GM21825 (cell line): ENCODE measurements around the gene CEND1.

ENCODE experiments used
- ATAC-seq: cut with Tn5 transposase; IDR thresholded peaks from one replicate; pipeline ENCODE4 v1.9.1; 2021; ENCODE audit warnings: mild to moderate bottlenecking, moderate library complexity; ENCODE audit not compliant: unreplicated experiment

CEND1 gene

DNA sequence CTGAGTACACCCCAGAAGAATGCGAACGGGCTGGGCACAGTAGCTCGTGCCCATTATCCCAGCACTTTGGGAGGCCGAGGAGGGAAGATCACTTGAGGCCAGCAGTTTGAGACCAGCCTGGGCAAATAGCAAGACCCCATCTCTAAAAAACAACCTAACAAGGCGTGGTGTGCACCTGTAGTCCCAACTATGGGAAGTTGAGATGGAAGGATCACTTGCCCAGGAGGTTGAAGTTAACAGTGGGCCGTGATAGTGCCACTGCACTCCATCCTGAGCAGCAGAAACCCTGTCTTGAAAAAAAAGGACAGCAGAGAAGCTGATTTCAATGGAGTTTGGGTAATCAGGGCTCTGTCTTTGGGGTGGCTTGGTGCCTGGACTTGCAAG is 23.2 kb upstream of the CEND1 start:
- no peak for ATAC-seq

DNA sequence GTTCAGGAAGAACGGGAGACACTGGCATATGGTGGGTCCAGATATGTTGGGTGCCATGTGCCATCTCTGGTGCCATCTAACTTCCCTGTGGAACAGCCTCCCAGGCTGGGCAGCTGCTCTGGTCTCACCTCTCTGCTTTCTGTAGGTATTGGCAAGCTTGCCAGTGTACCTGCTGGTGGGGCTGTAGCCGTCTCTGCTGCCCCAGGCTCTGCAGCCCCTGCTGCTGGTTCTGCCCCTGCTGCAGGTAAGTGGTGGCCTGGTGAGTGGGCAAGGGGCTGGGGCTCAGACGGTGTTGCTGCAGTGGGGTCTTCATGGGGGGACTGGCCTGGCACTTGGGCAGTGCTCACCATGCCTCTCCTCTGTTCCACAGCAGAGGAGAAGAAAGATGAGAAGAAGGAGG is 22.5 kb upstream of the CEND1 start:
- no peak for ATAC-seq

DNA sequence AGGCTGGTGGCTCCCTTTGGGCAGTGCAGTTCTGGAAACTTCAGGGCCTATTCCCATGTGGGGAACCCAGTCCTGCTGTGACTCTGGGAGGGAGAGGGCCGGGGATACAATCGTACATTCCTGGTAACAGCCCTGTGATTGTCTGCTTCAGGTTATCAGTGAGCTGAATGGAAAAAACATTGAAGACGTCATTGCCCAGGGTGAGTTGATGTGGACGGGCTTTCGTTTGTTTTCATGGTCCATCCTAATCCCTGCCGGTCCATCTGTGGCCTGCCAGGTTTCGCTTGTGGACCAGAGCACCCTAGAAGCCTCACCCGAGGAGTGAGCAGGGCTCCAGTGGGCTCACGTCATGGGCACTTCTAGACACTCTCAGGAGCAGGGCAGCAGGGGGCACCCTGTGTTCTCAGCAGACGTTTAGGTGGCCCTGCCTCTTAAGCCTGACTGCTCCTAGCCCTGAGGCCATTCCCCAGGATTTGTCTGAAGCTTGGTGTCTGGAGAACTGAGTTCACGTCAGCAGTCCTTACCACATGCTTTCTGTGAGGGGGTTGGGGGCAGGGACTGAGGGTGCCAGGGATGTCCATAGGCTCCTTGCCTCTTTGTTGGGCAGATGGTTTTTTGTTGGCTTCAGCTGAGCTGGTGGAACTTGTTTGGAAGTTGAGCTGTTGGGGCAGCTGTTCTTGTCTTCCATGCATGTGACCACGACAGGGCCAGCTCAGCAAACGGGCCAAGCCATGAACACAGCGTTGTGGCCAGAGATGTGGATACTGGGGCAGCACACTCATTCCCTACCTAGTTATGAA is 21.8 kb upstream of the CEND1 start:
- ATAC-seq, result no peak

DNA sequence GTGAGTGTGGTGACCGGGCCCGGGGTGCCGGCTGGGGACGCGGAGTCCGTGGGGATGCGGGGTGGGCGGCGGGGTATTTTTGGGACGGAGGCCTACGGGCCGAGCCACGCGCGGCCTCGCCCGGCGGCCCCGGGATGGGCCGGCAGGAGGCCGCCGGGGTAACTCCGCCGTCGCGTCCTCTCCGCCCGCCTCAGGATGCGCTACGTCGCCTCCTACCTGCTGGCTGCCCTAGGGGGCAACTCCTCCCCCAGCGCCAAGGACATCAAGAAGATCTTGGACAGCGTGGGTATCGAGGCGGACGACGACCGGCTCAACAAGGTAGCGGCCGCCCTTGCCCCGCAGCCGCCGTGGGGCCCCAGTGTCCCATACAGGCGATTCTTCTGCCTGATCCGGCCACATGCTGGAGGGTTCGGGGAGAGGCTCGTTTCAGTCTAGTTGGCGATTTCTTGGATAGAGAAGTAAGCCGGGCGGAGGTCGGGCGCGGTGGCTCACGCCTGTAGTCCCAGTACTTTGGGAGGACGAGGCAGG is 20.2 kb upstream of the CEND1 start:
- no peak for ATAC-seq

DNA sequence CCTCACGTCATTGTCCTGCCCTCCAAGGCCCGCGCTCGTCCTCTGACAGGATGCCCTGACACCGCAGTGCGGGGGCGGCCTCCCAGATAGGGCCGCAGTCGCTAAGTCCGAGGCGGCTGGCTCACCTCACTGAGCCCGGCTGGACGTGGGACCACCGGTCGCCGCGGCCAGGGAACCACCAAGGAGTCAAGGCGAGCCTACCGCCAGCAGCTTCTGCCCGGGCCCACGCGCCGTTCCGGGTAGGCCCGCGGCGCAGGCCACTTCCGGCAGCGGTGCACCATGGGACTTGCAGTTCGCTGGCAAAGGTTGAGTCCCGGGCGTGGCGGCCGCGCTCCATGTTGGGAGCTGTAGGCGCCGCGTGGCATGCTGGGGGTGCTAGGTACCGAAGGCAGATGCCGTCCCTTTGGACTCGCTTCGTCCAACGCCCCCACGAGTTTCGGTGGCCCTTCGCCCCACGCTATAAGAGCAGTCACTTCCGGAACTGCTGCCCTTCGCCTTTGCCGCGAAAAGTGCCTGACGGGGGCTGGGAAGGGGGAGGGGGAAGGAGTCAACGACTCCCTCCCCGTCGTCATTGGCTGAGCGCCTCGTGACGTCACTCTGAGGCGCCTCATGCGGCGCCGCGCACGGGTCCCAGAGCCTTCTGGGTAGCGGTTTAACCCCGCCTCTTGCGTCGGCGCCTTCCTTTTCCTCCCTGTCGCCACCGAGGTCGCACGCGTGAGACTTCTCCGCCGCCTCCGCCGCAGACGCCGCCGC is 19.6 kb upstream of the CEND1 start, which contains the start of gene RPLP2:
RPLP2 (plus strand) TSS at position 681 of the 753 bp plus-strand sequence. CDS start 268 bp downstream, outside the sequence.
- peak; percentile 74 for ATAC-seq

DNA sequence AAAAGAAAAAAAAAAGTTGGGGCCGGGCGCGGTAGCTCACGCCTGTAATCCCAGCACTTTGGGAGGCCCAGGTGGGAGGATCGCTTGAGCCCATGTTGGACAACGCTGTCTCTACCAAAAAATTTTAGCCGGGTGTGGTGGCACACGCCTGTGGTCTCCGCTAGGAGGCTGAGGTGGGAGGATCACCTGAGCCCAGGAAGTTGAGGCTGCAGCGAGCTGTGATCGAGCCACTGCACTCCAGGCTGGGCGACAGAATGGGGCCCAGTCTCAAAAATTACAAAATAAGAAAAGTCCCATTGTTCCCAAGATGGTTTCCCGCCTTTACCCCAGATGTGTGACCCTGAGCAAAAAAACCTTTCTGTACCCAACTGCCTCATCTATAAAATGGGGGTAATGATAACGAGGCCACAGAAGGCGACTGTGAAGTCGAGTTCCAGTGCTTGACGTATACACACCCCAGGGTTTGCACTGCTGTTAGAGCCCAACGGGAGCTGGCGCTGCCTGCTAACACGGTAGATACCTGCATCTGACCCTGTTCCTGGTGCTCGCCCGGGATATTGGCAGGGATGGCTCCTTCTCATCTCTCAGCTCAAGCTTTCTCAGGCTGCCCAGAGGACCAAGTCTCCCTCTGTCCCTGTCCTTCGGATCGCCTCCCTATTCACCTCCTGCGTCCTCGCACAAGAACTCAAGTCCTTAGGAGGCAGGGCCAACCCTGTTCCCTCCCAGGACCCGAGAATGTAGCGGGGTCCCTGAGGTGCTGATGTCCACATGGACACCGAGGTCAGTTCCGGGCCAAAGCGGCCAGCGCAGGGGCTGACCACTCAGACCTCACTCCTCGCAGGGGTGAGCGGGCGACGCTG is 18.8 kb upstream of the CEND1 start:
- no peak for ATAC-seq

DNA sequence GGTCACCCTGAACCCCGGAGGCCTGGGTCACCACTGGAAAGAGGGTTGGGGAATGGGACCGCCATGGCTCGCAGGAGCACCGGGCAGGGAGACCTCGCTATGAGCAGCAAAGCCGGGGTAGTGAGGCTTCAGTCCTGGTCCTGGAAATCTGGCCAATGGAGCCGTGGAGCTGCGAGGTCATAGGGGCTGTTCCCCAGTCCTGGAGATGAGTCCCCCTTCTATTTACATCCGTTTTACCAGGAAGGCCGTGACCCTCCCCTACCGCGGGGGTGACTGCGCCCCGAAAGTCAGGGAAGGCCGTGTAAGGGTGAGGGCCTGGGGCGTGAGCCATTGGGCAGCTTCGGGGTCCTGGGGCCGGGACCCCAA is 14.7 kb upstream of the CEND1 start:
- ATAC-seq, result no peak

DNA sequence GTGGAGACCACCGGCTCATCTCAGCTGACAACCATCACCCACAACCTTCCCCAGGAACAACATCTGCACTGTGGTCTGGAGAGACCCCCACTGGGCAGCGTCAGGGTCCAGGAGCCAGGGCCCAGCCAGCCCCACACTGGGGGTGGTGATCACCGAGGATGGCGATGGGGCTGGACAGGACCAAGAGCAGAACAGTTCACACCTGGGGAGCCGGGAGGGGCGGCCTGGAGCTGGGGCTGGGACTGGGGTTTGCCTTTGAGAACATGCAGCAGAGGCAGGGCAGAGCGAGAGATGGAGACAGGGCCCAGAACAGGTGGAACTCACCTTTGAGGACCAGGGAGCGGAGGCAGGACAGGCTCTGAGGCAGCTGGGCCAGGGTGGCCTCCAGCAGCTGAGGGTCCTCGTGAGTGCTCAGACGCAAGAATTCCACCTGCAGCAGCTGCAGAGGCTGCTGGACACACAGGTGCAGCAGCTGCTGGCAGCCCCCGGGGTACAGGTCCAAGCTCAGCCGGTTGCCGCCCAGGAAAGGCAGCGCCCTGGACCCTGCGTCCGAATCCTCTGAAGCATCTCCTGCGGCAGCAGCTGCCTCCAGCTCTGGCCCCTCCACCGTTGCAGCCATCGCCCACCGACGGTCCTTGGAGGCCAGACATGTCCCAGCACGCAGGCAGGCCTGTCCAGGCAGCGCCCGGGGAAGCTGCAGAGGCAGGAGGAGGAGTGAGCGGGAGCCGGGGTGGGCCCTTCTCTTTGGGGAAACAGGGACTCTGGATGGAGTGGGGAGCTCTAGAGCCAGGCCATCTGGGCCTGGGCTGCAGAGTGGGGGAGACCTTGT is 14.1 kb upstream of the CEND1 start:
- ATAC-seq, result no peak

DNA sequence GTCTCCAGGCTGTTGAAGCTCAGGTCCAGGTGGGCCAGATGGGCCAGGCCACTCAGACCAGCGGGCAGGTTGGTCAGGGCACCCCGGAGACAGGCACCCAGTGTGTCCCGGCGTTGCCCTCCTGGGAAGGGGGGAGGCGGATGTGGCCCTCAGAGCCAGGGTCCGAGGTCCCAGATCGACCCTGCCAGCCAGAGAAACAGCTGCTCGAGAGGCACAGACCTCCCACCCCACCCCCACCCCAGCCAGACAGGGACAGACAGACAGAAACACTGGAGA is 13.5 kb upstream of the CEND1 start:
- ATAC-seq, result no peak

DNA sequence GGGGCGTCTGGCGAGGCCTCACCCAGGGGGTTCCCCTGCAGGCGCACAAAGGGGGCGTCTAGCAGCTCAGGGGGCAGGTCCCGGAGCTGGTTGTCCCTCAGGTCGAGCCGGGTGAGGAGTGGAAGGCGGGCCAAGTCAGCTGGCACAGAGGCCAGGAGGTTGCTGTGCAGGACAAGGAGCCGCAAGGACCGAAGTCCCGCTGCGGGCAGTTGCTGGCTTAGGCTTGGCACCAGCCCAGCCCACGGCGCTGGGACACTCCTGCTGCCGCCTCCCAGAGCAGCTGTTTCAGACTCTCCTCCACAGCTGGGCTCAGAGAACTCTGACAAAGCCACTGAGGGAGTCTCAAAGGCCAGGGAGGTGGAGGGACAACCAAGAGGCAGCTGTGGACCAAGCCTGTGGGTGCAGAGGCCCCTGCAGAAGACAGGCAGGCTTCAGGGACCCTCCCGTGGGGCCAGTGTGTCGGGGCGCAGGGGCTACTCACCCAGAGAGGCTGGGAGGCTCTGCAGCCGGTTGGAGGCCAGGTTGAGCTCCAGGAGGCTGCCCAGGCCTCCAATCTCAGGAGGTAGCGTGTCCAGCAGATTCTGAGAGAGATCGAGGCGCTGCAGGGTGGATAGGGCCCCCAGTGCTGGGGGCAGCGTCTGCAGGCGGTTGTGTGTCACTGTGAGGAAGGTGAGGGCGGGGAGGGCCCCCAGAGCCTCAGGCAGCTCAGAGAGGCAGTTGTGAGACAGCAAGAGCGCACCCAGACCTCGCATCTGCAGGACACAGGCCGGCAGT is 13.0 kb upstream of the CEND1 start:
- ATAC-seq, result no peak

DNA sequence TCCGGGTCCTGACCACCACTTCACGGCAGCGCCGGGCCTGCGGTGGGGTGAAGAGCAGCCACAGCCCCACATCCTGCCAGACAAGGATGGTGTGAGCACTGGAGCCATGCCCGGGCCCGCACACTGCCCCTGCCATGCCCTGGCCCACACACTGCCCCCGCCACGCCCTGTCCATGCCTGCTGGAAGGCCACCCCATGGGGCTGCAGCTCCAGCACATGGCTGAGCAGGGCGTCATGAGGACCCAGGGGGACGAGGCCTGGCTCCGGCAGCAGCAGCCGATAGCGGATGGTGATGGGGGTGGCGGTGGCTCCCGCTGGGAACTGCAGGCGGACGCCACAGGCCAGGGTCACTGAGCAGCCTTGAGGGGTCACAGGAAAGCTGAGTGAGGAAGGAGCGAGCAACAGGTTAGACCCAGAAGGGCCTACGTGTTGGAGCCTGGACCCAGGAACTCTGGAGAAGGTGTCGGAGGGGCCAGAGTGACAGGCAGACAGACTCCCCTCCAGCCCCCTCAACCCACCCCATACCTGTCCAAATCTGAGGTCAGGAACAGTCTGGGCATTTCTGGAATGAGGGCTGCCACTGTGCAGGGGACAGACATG is 12.2 kb upstream of the CEND1 start:
- ATAC-seq, result no peak

DNA sequence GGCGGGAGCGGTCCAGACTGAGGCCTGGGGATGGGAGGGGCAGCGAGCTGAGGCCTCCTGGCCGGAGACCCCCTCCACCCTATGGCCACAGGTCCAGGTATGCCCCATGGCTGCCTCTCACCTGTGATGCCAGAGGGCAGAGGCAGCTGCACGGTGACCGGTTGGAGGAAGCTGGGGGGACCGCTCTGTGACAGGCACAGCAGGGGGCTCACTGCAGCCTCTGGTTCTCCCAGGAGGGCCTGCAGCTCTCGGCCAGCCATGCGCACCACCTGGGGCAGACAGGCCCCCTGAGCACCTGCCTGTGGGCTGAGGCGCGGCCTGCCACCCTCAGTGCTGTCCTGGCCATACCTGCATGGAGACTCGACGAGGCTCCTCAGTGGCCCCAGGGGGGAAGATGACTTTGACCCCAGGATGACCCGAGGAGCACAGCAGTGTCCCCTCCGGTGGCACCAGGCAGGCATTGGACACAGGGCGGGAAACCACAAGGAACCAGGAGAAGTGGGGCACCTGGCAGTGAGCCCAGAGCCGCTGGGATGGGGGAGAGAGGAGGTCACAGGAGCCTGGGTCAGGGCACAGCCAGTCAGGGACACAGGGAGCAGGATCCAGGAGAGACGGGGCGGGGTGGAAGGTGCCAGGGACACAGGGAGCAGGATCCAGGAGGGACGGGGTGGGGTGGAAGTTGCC is 11.3 kb upstream of the CEND1 start:
- no peak for ATAC-seq

DNA sequence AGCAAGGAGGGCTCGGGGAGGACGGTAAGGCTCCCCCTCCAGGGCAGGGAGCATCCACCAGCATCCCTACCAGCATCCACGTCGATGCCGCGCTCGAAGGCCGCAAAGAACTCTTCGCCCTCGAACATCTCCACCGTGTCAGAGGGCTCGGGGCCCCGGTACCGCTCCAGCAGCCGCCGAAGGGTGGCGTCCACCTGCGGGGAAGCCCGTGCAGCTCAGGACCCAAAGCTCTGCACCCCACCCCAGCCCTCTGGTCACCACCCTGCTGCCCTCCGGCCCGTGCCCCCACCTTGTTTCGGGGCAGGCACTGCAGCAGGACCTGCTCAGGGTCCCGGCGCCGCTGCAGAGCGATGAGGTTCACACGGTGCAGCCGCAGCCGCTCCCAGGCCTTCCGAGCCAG is 10.6 kb upstream of the CEND1 start:
- no peak for ATAC-seq

DNA sequence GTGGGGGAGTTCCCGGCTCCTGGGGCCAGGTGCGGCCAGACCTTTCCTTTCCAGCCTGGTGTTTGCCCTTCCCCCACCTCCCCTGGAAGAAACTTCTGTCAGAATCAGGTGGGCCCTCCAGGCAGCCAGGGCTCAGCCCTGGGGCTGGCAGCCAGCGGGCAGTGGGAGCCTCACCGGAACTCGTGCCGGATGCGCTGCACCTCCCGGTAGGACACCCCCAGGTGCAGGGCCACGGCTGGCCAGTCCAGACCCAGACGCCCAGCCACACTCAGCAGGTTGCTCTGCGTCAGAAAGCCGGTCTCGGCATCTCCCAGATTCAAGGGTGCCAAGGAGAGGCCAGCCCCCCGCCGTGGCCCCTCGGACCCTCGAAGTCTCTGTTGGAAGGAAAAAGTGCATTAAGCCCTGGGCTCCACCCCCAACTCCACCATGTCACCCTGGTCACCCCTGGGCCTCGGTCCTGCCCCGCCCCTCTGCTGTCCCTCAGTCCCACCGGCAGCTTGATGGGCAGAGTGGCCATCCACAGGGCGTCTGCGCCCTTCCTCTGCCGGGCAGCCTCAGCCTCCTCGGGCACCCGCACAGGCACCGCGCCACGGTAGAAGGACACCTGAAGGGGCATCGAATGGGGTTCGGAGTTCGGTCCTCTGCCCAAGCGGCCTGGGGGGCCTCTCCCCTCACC is 9.9 kb upstream of the CEND1 start:
- ATAC-seq, result no peak

DNA sequence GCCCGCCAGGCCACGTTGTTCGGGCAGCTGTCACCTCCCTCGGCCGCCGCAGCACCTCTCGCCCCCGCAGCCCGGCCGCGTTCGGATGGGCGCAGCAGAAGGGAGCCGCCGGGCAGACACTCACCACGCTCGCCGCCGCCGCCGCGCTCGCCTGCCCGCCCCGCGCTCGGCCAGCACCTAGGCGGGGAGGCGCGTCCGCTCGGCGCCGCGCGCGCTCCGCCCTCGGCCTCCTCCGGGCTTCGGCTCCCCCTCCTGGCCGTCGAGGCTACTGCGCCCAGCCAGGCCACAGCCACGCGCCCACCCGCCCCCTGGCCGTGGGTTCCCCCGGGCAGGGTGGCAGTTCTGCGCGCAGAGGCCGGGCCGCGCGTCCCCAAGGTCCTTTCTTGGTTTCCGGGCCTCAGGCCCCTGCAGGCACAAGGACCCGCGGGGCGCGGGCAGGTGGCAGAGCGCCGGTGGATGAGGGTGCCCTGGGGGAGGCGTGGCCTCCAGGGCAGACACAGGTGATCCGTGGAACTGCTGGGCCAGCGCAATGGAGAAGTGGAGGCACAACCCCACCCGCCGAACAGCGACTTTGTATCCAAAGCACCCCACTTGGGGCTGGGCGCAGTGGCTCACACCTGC is 8.3 kb upstream of the CEND1 start, which contains the start of gene SLC25A22:
SLC25A22 (minus strand) TSS at position 189 of the 621 bp plus-strand sequence. CDS start 3,275 bp downstream, outside the sequence.
- peak; percentile 51 for ATAC-seq

DNA sequence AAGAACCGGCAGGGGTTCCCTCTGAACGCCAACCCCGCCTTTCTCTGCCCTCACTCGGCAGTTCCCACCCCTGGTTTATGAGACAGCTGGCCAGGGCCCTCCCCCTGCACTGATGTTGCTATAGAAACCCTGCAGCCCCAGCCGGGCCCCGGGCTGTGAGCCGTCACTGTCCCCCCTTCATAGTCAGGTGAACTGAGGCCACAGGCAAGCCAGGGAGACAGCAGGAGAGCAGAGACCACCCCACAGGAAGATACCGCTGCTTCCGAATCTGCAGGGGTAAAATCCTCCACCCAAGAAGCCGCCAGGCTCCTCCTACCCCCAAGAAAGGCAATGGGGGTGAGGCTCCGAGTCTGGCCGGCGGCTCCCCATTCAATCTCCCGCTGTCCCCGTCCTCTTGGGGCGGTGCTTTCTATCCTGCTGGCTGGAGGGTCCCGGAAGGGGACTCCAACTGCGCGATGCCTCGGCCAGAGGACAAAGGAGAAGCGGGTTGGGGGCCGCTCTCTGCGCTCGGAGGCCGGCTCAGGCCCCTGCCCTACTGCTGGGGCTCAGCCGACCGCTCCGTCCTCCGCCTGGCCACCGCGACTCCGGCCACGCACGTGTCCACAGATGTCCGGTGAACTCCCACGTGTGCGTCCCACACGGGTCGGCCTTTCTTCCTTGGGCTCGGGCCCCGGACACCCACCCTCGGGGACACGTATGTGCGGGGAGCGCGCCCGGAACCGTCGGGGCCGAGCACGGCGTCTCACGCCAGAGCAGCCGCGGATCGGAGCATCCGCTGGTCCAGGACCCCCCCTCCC is 7.6 kb upstream of the CEND1 start:
- ATAC-seq, result peak; percentile 32
